GM21619 (cell line): ENCODE results near the gene SLC13A4.
"Not testable (repeated sequence)": the region's sequence is repeated elsewhere in the genome, so short reads cannot be mapped to it uniquely, and the experiment has no call there.

ENCODE experiments used
- ATAC-seq: cut with Tn5 transposase; IDR thresholded peaks from one replicate; pipeline ENCODE4 v1.9.1; 2021; ENCODE audit not compliant: unreplicated experiment

The SLC13A4 gene

GRCh38 chr7:135704074-135704473 is 23.9 kb downstream of the SLC13A4 start:
- ATAC-seq, result no peak

- ATAC-seq, result no peak
These were observed 30.5 kb downstream of the SLC13A4 start for GRCh38 chr7:135697276-135698049.

GRCh38 chr7:135693558-135693957 is 34.4 kb downstream of the SLC13A4 start:
- no peak for ATAC-seq

GRCh38 chr7:135692606-135693005 is 35.4 kb downstream of the SLC13A4 start:
- ATAC-seq, result not testable (repeated sequence)

GRCh38 chr7:135692055-135692454 is 35.9 kb downstream of the SLC13A4 start:
- no peak for ATAC-seq

GRCh38 chr7:135690566-135690965 is 37.4 kb downstream of the SLC13A4 start:
- ATAC-seq, result no peak

- no peak for ATAC-seq
These were observed 40.5 kb downstream of the SLC13A4 start for GRCh38 chr7:135687466-135687865.

GRCh38 chr7:135685306-135686084 is 42.5 kb downstream of the SLC13A4 start:
- no peak for ATAC-seq

GRCh38 chr7:135684699-135685098 is 43.3 kb downstream of the SLC13A4 start:
- ATAC-seq, result no peak

GRCh38 chr7:135684136-135684535 is 43.9 kb downstream of the SLC13A4 start:
- no peak for ATAC-seq

- ATAC-seq, result no peak
These were observed 44.4 kb downstream of the SLC13A4 start for GRCh38 chr7:135683609-135684008.

- ATAC-seq, result no peak
These were observed 45.8 kb downstream of the SLC13A4 start for GRCh38 chr7:135682191-135682590.

- no peak for ATAC-seq
These were observed 46.2 kb downstream of the SLC13A4 start for GRCh38 chr7:135681762-135682161.

- ATAC-seq, result no peak
These were observed 49.1 kb downstream of the SLC13A4 start for GRCh38 chr7:135678612-135679575.

- ATAC-seq, result no peak
These were observed 54.7 kb downstream of the SLC13A4 start for GRCh38 chr7:135673360-135673706.

GRCh38 chr7:135672560-135673359 is 55.2 kb downstream of the SLC13A4 start:
- ATAC-seq, result peak; percentile 81

- no peak for ATAC-seq
These were observed 57.8 kb downstream of the SLC13A4 start for GRCh38 chr7:135670179-135670578.

GRCh38 chr7:135669774-135670173 is 58.2 kb downstream of the SLC13A4 start:
- no peak for ATAC-seq

GRCh38 chr7:135668852-135669395 is 59.1 kb downstream of the SLC13A4 start:
- ATAC-seq, result not testable (repeated sequence)

GRCh38 chr7:135667626-135668025 is 60.4 kb downstream of the SLC13A4 start:
- ATAC-seq, result not testable (repeated sequence)
